Caco-2 (cell line): ENCODE data around the gene MTCH2. TPM values are rescaled to one million over a fixed set of nuclear protein-coding genes. Genes with fewer than 3 reads are reported as not detected.

Experiments
- BruUV-seq: library from RNA; stranded (reverse); fragments of 400-500 nt; replicated peaks from 2 replicates; lab custom pipeline; 2021; lab: Mats Ljungman, UMichigan
- CTCF ChIA-PET: fragments of 300-600 bp; sonication (Branson Sonifier 250); formaldehyde crosslinking; loops from one replicate; lab custom pipeline; 2022; ENCODE audit warnings: antibody characterized with exemption; lab: Charles Lee
- POLR2A ChIA-PET: fragments of 300-600 bp; sonication (Branson Sonifier 250); formaldehyde crosslinking; loops from one replicate; lab custom pipeline; 2022; ENCODE audit warnings: antibody characterized with exemption; lab: Charles Lee
- DNase-seq, 2 experiments: peaks; one replicate each; pipeline versions ENCODE4 v3.0.0 to v3.0.0-alpha.2; 2020 to 2022
- H3K27me3 ChIP-seq: replicated peaks from 2 replicates; pipeline ENCODE4 v1.6.0; 2011; ENCODE audit warnings: low read length; ENCODE audit not compliant: control insufficient read depth, insufficient read depth
- H3K36me3 ChIP-seq: 2 replicates; pipeline ENCODE4 v1.5.1; 2011; ENCODE audit warnings: low read length; ENCODE audit not compliant: control insufficient read depth, insufficient read depth
- H3K4me1 ChIP-seq: fragments of 250-450 bp; sonication (Bioruptor Pico); 2 replicates; pipeline ENCODE4 v1.5.1; 2020; ENCODE audit warnings: mild to moderate bottlenecking
- H3K4me3 ChIP-seq: 2 replicates; pipeline ENCODE4 v1.5.1; 2011; ENCODE audit warnings: low read depth, mild to moderate bottlenecking, control low read depth, low read length
- H3K9me3 ChIP-seq: fragments of 250-450 bp; sonication (Bioruptor Pico); 2 replicates; pipeline ENCODE4 v1.5.1; 2020; ENCODE audit warnings: mild to moderate bottlenecking, moderate library complexity
- H3K27ac Mint-ChIP-seq: one replicate; pipeline ENCODE4 v1.8.0; 2022; ENCODE audit warnings: mixed read lengths; ENCODE audit not compliant: unreplicated experiment
- H3K27me3 Mint-ChIP-seq: one replicate; pipeline ENCODE4 v1.8.0; 2022; ENCODE audit warnings: mixed read lengths; ENCODE audit not compliant: insufficient read depth, unreplicated experiment
- H3K36me3 Mint-ChIP-seq: one replicate; pipeline ENCODE4 v1.8.0; 2022; ENCODE audit warnings: mild to moderate bottlenecking, mixed read lengths; ENCODE audit not compliant: insufficient read depth, unreplicated experiment
- H3K4me1 Mint-ChIP-seq: one replicate; pipeline ENCODE4 v1.8.0; 2022; ENCODE audit warnings: low read depth, mixed read lengths; ENCODE audit not compliant: unreplicated experiment
- H3K4me3 Mint-ChIP-seq: one replicate; pipeline ENCODE4 v1.8.0; 2022; ENCODE audit warnings: mild to moderate bottlenecking, moderate library complexity, mixed read lengths; ENCODE audit not compliant: unreplicated experiment
- H3K9me3 Mint-ChIP-seq: one replicate; pipeline ENCODE4 v1.8.0; 2022; ENCODE audit warnings: mixed read lengths; ENCODE audit not compliant: unreplicated experiment
- intact Hi-C: fragments of 100-400 bp; cut with micrococcal nuclease; formaldehyde crosslinking; loops from one replicate; pipeline ENCODE4 v1.10.0; 2022; ENCODE audit not compliant: unreplicated experiment
- total RNA-seq: library from RNA; stranded (reverse); gene quantifications from 2 replicates; pipeline ENCODE4 v1.2.3, GENCODE V29; 2022
- TF ChIP-seq, protein P1 (sequence below), 2 experiments: fragments of 200-600 bp in 1 of 2; IDR thresholded peaks; 1 replicate in 1 of 2; 2 replicates in 1 of 2; pipeline versions ENCODE4 v1.5.1 to v1.8.0; 2011 to 2022; ENCODE audit warnings: antibody characterized with exemption in 1 of 2, control low read depth in 1 of 2, inconsistent platforms in 1 of 2, low read depth in 1 of 2, low read length in 1 of 2, mild to moderate bottlenecking in 1 of 2, moderate library complexity in 1 of 2; ENCODE audit not compliant: insufficient read depth in 1 of 2, severe bottlenecking in 1 of 2, unreplicated experiment in 1 of 2

The MTCH2 gene
- total RNA-seq, 1 experiment from 2014 or later, result 167 TPM

DNA sequence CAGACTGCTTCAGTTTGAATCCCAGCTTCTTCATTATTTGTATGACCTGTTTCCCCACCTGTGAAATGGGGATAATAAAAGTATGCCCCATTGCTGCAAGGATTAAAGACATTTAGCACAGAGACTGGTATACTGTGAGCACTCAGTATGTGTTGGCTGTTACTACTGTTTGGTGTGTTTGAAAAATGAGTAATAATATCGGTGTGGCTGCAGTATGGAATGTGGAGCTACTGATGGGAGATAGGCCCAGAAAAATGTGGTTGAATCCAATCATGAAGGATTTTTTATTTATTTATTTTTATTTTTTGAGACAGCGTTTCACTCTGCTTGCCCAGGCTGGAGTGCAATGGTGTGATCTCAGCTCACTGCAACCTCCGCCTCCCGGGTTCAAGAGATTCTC, 39.1 kb downstream of the MTCH2 start:
- ChIA-PET CTCF (no interaction called here), POLR2A (no interaction called here)
- H3K9me3 Mint-ChIP-seq, result no peaks in the 10 kb centered on the region
- no peaks in the 10 kb centered on the region for H3K9me3 ChIP-seq
- no peaks in the 10 kb centered on the region for H3K27me3 Mint-ChIP-seq
- TF ChIP-seq, protein P1, sequence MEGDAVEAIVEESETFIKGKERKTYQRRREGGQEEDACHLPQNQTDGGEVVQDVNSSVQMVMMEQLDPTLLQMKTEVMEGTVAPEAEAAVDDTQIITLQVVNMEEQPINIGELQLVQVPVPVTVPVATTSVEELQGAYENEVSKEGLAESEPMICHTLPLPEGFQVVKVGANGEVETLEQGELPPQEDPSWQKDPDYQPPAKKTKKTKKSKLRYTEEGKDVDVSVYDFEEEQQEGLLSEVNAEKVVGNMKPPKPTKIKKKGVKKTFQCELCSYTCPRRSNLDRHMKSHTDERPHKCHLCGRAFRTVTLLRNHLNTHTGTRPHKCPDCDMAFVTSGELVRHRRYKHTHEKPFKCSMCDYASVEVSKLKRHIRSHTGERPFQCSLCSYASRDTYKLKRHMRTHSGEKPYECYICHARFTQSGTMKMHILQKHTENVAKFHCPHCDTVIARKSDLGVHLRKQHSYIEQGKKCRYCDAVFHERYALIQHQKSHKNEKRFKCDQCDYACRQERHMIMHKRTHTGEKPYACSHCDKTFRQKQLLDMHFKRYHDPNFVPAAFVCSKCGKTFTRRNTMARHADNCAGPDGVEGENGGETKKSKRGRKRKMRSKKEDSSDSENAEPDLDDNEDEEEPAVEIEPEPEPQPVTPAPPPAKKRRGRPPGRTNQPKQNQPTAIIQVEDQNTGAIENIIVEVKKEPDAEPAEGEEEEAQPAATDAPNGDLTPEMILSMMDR (IDR thresholded peaks at IDR 0.05; ENCODE audit: insufficient read depth in 1 of 2, low read depth in 1 of 2, low read length in 1 of 2, severe bottlenecking in 1 of 2, unreplicated experiment in 1 of 2), result no peak
- no peak overlapping the region for H3K27ac Mint-ChIP-seq
- no peaks in the 10 kb centered on the region for H3K4me1 ChIP-seq
- intact Hi-C loops, result no loop called here
- no peak for DNase-seq
- no peak overlapping the region for H3K4me3 Mint-ChIP-seq
- H3K36me3 Mint-ChIP-seq, result peaks cover 13% of the 10 kb centered on the region
- BruUV-seq, result no TSS peak
- no peaks in the 10 kb centered on the region for H3K4me1 Mint-ChIP-seq
- no peaks in the 10 kb centered on the region for H3K36me3 ChIP-seq
- no peaks in the 10 kb centered on the region for H3K27me3 ChIP-seq
- H3K4me3 ChIP-seq, result no peak overlapping the region

DNA sequence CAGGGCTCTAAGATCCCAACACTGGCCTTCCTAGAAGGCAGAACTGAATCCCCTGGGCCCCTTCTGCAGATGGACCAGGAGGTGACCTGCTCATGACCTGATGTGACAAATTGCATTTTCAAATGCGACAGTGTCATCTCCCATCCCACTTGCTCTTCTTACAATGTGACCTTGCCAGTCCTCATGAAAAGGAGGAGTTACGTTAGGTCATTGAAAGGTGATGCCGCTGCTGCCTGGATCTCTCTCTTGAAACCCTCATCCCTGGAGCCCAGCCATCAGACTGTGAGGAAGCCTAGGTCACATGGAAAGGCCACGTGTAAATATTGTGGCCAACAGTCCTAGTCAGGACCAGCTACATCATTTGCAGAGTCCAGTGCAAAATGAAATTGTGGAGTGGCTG, 42.5 kb downstream of the MTCH2 start:
- peak in 1 of 2 experiments; percentile 12 for DNase-seq
- H3K4me1 Mint-ChIP-seq, result no peaks in the 10 kb centered on the region
- BruUV-seq, result no TSS peak
- peaks cover 7% of the 10 kb centered on the region for H3K27me3 Mint-ChIP-seq
- H3K27me3 ChIP-seq, result no peaks in the 10 kb centered on the region
- TF ChIP-seq, protein P1 (IDR thresholded peaks at IDR 0.05; ENCODE audit: insufficient read depth in 1 of 2, low read depth in 1 of 2, low read length in 1 of 2, severe bottlenecking in 1 of 2, unreplicated experiment in 1 of 2), result no peak
- ChIA-PET CTCF (no interaction called here), POLR2A (no interaction called here)
- no peaks in the 10 kb centered on the region for H3K36me3 ChIP-seq
- intact Hi-C loops, result no loop called here
- H3K4me3 ChIP-seq, result no peak overlapping the region
- H3K4me1 ChIP-seq, result no peaks in the 10 kb centered on the region
- H3K9me3 Mint-ChIP-seq, result no peaks in the 10 kb centered on the region
- no peaks in the 10 kb centered on the region for H3K9me3 ChIP-seq
- no peak overlapping the region for H3K4me3 Mint-ChIP-seq
- H3K36me3 Mint-ChIP-seq, result no peaks in the 10 kb centered on the region
- no peak overlapping the region for H3K27ac Mint-ChIP-seq

DNA sequence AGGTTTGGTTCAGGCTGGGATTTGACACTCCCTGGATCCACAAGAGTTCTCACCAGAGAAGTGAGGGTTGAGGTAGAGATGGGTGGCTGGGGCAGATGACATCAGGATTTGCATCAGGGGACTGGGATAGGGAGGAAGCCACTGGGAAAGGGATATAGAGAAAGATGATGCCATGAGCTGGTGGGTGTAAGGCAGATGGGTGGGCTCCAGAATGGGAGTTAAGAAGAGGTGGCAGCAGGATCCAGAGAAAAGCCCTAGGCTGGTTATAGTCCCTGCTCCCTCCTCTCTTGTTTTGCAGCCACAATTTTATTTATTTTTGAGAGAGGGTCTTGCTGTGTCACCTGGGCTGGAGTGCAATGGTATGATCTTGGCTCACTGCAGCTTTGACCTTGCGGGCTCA, 46.4 kb downstream of the MTCH2 start:
- peaks cover 4% of the 10 kb centered on the region for H3K27me3 ChIP-seq
- TF ChIP-seq, protein P1 (IDR thresholded peaks at IDR 0.05; ENCODE audit: insufficient read depth in 1 of 2, low read depth in 1 of 2, low read length in 1 of 2, severe bottlenecking in 1 of 2, unreplicated experiment in 1 of 2), result no peak
- H3K4me1 ChIP-seq, result 0 out of 2 replicates have a peak, but pooled peaks cover 5% of the 10 kb centered on the region
- no peaks in the 10 kb centered on the region for H3K36me3 Mint-ChIP-seq
- intact Hi-C loops, result no loop called here
- H3K4me1 Mint-ChIP-seq, result no peaks in the 10 kb centered on the region
- no peak for DNase-seq
- no peaks in the 10 kb centered on the region for H3K36me3 ChIP-seq
- no peaks in the 10 kb centered on the region for H3K9me3 ChIP-seq
- ChIA-PET POLR2A (no interaction called here), CTCF (no interaction called here)
- no peaks in the 10 kb centered on the region for H3K9me3 Mint-ChIP-seq
- no peak overlapping the region for H3K4me3 ChIP-seq
- no peak overlapping the region for H3K4me3 Mint-ChIP-seq
- H3K27me3 Mint-ChIP-seq, result peaks cover 12% of the 10 kb centered on the region
- BruUV-seq, result no TSS peak
- H3K27ac Mint-ChIP-seq, result no peak overlapping the region
